PC-3 (cell line): ENCODE measurements around the gene AFF3. TPM values are rescaled to one million over a fixed set of nuclear protein-coding genes. Genes with fewer than 3 reads are reported as not detected.

ENCODE experiments used
- ATAC-seq: fragments of 200-7000 bp; cut with Tn5 transposase; 2 replicates; pipeline ENCODE4 v1.9.1; 2020; ENCODE audit warnings: mild to moderate bottlenecking, moderate library complexity
- BruUV-seq: library from RNA; stranded (reverse); fragments of 400-500 nt; replicated peaks from 2 replicates; lab custom pipeline; 2021; lab: Mats Ljungman, UMichigan
- CTCF ChIA-PET: fragments of 300-600 bp; sonication (Branson Sonifier 250); formaldehyde crosslinking; loops from one replicate; lab custom pipeline; 2022; ENCODE audit warnings: antibody characterized with exemption; lab: Charles Lee
- POLR2A ChIA-PET: fragments of 300-600 bp; sonication (Branson Sonifier 250); formaldehyde crosslinking; loops from one replicate; lab custom pipeline; 2022; ENCODE audit warnings: antibody characterized with exemption; ENCODE audit not compliant: unreplicated experiment; lab: Charles Lee
- DNase-seq: peaks from one replicate; pipeline ENCODE4 v3.0.0-alpha.2; 2015
- H2AFZ ChIP-seq: fragments of 300-600 bp; sonication (generic); 2 replicates; pipeline ENCODE4 v1.6.0; 2016; ENCODE audit warnings: antibody characterized with exemption, low read length
- H3F3A ChIP-seq: fragments of 300-600 bp; sonication (generic); one replicate; pipeline ENCODE4 v1.6.0; 2017; ENCODE audit warnings: antibody characterized with exemption, low read length, control low read depth, mild to moderate bottlenecking; ENCODE audit not compliant: unreplicated experiment
- H3K27ac ChIP-seq: fragments of 300-600 bp; sonication (generic); 2 replicates; pipeline ENCODE4 v1.5.1; 2016; ENCODE audit warnings: mild to moderate bottlenecking, low read length
- H3K27me3 ChIP-seq: fragments of 300-600 bp; sonication (generic); 2 replicates; pipeline ENCODE4 v1.6.1; 2016; ENCODE audit warnings: low read length, mixed read lengths
- H3K36me3 ChIP-seq: fragments of 300-600 bp; sonication (generic); 2 replicates; pipeline ENCODE4 v1.6.1; 2016; ENCODE audit warnings: low read depth, mixed run types, low read length, mixed read lengths
- H3K4me1 ChIP-seq: fragments of 300-600 bp; sonication (generic); 2 replicates; pipeline ENCODE4 v1.5.1; 2016; ENCODE audit warnings: low read length; ENCODE audit not compliant: insufficient read depth
- H3K4me2 ChIP-seq: fragments of 300-600 bp; sonication (generic); 2 replicates; pipeline ENCODE4 v1.6.0; 2016; ENCODE audit warnings: low read length
- H3K4me3 ChIP-seq: fragments of 300-600 bp; sonication (generic); 2 replicates; pipeline ENCODE4 v1.5.1; 2016; ENCODE audit warnings: mild to moderate bottlenecking, low read length, mixed read lengths
- H3K79me2 ChIP-seq: fragments of 300-600 bp; sonication (generic); 2 replicates; pipeline ENCODE4 v1.6.1; 2017; ENCODE audit warnings: low read length, mixed read lengths
- H3K9ac ChIP-seq: fragments of 300-600 bp; sonication (generic); 2 replicates; pipeline ENCODE4 v1.6.0; 2016; ENCODE audit warnings: mild to moderate bottlenecking, low read length
- H3K9me2 ChIP-seq: fragments of 300-600 bp; sonication (generic); replicated peaks from 2 replicates; pipeline ENCODE4 v1.6.1; 2016; ENCODE audit warnings: mixed run types, low read length, mixed read lengths
- H3K9me3 ChIP-seq: fragments of 300-600 bp; sonication (generic); 2 replicates; pipeline ENCODE4 v1.6.1; 2016; ENCODE audit warnings: low read length, mixed read lengths
- H4K20me1 ChIP-seq: fragments of 300-600 bp; sonication (generic); 2 replicates; pipeline ENCODE4 v1.6.1; 2016; ENCODE audit warnings: low read length, mixed read lengths
- EZH2 ChIP-seq: fragments of 300-600 bp; sonication (generic); IDR thresholded peaks from one replicate; pipeline ENCODE4 v1.6.1; 2017; ENCODE audit warnings: antibody characterized with exemption, mild to moderate bottlenecking, low read length; ENCODE audit not compliant: unreplicated experiment
- EZH2phosphoT487 ChIP-seq: fragments of 300-600 bp; sonication (generic); IDR thresholded peaks from 2 replicates; pipeline ENCODE4 v1.6.1; 2018; ENCODE audit warnings: mild to moderate bottlenecking, antibody characterized with exemption, low read length, borderline replicate concordance
- intact Hi-C: fragments of 100-400 bp; cut with micrococcal nuclease; formaldehyde crosslinking; loops from 2 replicates; pipeline ENCODE4 v1.9.0; 2023
- total RNA-seq: library from RNA; depleted of rRNA; stranded (reverse); fragments of >200 nt; gene quantifications from 2 replicates; pipeline ENCODE4 v1.2.3, GENCODE V29; 2014
- TF ChIP-seq, protein P1 (sequence below): fragments of 300-600 bp; sonication (generic); conservative IDR thresholded peaks from 2 replicates; pipeline ENCODE4 v1.5.1; 2017; ENCODE audit warnings: antibody characterized with exemption, low read depth, mild to moderate bottlenecking, low read length

The AFF3 gene
- total RNA-seq, 1 experiment from 2014 or later, result 0.04 TPM

DNA sequence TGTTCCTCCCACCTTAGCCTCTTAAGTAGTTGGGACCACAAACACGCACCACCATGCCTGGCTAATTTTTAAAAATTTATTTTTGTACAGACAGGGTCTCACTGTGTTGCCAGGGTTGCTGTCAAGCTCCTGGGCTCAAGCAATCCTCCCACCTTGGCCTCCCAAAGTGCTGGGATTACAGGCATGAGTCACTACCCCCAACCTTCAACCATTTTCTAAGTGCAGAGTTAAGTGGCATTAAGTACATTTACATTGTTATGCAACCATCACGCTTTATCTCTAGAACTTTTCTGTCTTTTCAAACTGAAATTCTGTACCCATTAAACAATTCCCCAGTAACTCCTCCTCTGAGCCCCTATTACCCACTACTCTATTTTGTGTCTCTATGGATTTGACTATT is 45.9 kb upstream of the AFF3 start:
- ChIA-PET POLR2A (no interaction called here), CTCF (no interaction called here)
- Histone ChIP-seq H3F3A (no peaks in the 10 kb centered on the region), H3K4me2 (no peak overlapping the region), H3K9ac (no peak overlapping the region), H3K4me3 (no peak overlapping the region), H3K4me1 (peaks cover 17% of the 10 kb centered on the region), H3K79me2 (no peaks in the 10 kb centered on the region), H3K27me3 (no peaks in the 10 kb centered on the region), H3K36me3 (no peaks in the 10 kb centered on the region), H4K20me1 (no peaks in the 10 kb centered on the region), H3K9me3 (no peaks in the 10 kb centered on the region), H2AFZ (no peak overlapping the region), H3K27ac (no peak overlapping the region), H3K9me2 (no peaks in the 10 kb centered on the region)
- intact Hi-C loops, result no loop called here
- no TSS peak for BruUV-seq
- DNase-seq, result no peak
- no peak for TF ChIP-seq EZH2
- no peak for TF ChIP-seq EZH2phosphoT487
- TF ChIP-seq, protein P1, sequence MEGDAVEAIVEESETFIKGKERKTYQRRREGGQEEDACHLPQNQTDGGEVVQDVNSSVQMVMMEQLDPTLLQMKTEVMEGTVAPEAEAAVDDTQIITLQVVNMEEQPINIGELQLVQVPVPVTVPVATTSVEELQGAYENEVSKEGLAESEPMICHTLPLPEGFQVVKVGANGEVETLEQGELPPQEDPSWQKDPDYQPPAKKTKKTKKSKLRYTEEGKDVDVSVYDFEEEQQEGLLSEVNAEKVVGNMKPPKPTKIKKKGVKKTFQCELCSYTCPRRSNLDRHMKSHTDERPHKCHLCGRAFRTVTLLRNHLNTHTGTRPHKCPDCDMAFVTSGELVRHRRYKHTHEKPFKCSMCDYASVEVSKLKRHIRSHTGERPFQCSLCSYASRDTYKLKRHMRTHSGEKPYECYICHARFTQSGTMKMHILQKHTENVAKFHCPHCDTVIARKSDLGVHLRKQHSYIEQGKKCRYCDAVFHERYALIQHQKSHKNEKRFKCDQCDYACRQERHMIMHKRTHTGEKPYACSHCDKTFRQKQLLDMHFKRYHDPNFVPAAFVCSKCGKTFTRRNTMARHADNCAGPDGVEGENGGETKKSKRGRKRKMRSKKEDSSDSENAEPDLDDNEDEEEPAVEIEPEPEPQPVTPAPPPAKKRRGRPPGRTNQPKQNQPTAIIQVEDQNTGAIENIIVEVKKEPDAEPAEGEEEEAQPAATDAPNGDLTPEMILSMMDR, result no peak
- ATAC-seq, result no peak

DNA sequence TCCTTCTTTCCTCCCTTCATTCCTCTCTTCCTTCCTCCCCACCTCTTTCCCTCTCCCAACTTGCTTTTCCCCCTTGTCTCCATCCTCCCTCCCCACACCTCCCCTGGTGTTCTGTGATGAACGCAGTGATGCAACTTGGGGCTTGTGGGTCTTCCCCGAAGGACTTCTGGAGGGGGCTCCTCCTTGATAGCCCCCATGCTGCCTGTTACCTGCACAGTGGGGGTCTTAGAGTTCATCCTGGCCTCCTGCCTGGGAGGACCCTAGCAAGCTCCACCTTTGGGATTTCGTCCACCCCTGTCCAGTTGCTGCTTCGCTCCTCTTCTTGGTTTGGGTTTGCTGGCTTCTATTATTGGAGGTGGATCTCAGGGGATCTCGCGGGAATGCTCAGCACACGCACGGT is 43.7 kb upstream of the AFF3 start:
- Histone ChIP-seq H3F3A (no peaks in the 10 kb centered on the region), H3K27ac (no peak overlapping the region), H3K27me3 (no peaks in the 10 kb centered on the region), H3K9ac (no peak overlapping the region), H4K20me1 (no peaks in the 10 kb centered on the region), H2AFZ (no peak overlapping the region), H3K9me2 (no peaks in the 10 kb centered on the region), H3K9me3 (no peaks in the 10 kb centered on the region), H3K4me2 (no peak overlapping the region), H3K4me1 (no peaks in the 10 kb centered on the region), H3K79me2 (no peaks in the 10 kb centered on the region), H3K36me3 (no peaks in the 10 kb centered on the region), H3K4me3 (no peak overlapping the region)
- BruUV-seq, result no TSS peak
- ChIA-PET CTCF (no interaction called here), POLR2A (no interaction called here)
- ATAC-seq (no peak), DNase-seq (no peak)
- TF ChIP-seq EZH2phosphoT487 (no peak), EZH2 (no peak)
- TF ChIP-seq, protein P1, result no peak
- intact Hi-C loops, result no loop called here

DNA sequence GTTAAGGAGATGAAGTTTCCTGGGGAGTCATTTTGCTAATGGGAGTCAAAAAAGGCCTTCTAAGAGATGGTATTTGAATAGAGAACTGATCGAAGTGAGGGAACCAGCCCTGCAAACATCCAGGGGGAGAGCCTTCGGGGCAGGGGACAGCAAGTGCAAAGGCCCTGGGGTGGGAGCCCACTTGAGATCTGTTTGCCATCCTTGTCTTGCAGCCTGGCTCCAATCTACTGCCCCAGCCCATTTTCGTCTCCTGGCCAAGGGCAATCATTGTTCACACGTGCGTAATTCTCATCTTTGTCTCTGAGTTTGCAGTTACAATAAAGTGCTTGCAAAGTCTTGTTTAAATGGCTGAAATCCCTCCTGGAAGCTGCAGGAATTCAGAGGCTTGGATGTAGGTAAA is 43.1 kb upstream of the AFF3 start:
- no TSS peak for BruUV-seq
- no peak for DNase-seq
- Histone ChIP-seq H3K4me3 (no peak overlapping the region), H3K4me2 (no peak overlapping the region), H3K9ac (no peak overlapping the region), H3K4me1 (no peaks in the 10 kb centered on the region), H2AFZ (no peak overlapping the region), H3F3A (no peaks in the 10 kb centered on the region), H3K79me2 (no peaks in the 10 kb centered on the region), H3K27ac (no peak overlapping the region), H3K27me3 (no peaks in the 10 kb centered on the region), H4K20me1 (no peaks in the 10 kb centered on the region), H3K9me3 (no peaks in the 10 kb centered on the region), H3K9me2 (no peaks in the 10 kb centered on the region), H3K36me3 (no peaks in the 10 kb centered on the region)
- CTCF ChIA-PET, result no interaction called here
- POLR2A ChIA-PET, result no interaction called here
- no peak for ATAC-seq
- intact Hi-C loops, result no loop called here
- no peak for TF ChIP-seq EZH2
- TF ChIP-seq EZH2phosphoT487, result no peak
- TF ChIP-seq, protein P1, result no peak
